LNCaP clone FGC (cell line): ENCODE data around the gene FN3K.

Experiments used
- DNase-seq: peaks from one replicate; pipeline ENCODE4 v3.0.0-alpha.2; 2011; ENCODE audit warnings: low read depth
- H3K4me3 ChIP-seq: 2 replicates; pipeline ENCODE4 v1.5.1; 2011; ENCODE audit warnings: mild to moderate bottlenecking, low read depth, low read length, control low read depth
- TF ChIP-seq, protein P1 (sequence below): IDR thresholded peaks from 2 replicates; pipeline ENCODE4 v1.5.1; 2012; ENCODE audit warnings: mild to moderate bottlenecking; ENCODE audit not compliant: control insufficient read depth, insufficient read depth; ENCODE audit errors: extremely low read depth

The FN3K gene

DNA sequence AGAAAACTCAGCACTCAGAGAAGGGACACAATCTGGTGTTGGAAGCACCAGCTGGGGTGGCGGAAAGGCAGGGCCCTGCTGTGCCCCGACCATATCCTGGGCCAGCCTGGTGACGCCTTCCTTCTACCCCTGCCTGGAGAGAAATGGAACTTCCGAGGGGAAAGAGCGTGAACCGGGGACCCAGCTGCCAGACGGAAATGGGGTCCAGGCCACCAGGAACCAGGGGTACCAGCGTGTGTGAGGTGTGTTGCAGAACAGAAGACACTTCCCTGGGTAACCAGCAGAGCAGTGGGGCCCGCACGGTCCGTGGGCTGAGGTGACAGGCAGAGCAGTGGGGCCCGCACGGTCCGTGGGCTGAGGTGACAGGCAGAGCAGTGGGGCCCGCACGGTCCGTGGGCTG, 43.7 kb upstream of the FN3K start:
- no peak overlapping the region for H3K4me3 ChIP-seq
- no peak for DNase-seq
- TF ChIP-seq, protein P1, sequence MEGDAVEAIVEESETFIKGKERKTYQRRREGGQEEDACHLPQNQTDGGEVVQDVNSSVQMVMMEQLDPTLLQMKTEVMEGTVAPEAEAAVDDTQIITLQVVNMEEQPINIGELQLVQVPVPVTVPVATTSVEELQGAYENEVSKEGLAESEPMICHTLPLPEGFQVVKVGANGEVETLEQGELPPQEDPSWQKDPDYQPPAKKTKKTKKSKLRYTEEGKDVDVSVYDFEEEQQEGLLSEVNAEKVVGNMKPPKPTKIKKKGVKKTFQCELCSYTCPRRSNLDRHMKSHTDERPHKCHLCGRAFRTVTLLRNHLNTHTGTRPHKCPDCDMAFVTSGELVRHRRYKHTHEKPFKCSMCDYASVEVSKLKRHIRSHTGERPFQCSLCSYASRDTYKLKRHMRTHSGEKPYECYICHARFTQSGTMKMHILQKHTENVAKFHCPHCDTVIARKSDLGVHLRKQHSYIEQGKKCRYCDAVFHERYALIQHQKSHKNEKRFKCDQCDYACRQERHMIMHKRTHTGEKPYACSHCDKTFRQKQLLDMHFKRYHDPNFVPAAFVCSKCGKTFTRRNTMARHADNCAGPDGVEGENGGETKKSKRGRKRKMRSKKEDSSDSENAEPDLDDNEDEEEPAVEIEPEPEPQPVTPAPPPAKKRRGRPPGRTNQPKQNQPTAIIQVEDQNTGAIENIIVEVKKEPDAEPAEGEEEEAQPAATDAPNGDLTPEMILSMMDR: no peak

DNA sequence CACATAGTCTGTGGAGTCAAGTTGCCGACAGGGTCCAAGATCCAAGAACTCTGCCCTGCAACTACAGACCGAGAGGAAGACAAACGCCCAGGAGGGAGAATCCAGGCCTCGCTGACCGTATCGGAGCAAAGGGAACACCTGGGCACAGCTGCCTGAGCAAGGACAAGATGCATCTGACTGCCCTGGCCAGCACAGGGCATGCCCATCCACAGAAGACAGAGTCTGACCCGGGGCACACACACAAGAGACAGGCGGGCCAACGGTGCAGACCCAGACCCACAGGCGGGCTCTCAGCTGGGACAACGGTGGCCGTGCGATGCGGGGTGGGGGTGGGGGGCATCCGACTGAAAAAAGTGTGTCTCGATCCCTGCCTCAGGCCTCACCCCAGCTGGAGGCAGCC, 43.1 kb upstream of the FN3K start:
- no peak overlapping the region for H3K4me3 ChIP-seq
- TF ChIP-seq, protein P1: no peak
- DNase-seq: no peak

DNA sequence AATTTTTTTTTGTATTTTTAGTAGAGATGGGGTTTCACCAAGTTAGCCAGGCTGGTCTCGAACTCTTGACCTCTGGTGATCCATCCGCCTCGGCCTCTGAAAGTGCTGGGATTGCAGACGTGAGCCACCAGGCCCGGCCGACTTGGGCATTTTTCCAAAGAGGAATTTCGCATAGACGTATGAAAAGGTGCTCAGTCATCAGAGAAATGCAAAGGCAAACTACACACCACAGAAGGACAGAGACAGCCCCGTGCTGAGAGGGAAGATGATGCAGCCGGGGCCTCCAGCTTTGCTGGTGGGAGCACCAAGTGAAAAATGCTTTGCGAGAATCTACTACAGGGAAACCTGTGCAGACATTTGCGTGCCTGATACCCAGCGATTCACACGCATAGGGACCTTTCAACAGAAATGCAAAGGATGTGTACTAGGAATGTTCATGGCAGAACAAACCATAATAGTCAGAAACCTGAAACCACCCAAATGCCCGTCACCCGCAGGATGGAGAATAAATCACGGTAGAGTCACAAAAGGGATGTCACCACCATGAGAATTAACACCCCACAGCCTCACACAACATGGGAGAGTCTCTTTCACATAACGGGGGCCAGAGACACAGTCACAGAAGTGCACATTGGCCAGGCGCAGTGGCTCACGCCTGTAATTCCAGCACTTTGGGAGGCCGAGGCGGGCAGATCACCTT, 42.1 kb upstream of the FN3K start:
- TF ChIP-seq, protein P1: no peak
- DNase-seq: no peak
- H3K4me3 ChIP-seq: no peak overlapping the region

DNA sequence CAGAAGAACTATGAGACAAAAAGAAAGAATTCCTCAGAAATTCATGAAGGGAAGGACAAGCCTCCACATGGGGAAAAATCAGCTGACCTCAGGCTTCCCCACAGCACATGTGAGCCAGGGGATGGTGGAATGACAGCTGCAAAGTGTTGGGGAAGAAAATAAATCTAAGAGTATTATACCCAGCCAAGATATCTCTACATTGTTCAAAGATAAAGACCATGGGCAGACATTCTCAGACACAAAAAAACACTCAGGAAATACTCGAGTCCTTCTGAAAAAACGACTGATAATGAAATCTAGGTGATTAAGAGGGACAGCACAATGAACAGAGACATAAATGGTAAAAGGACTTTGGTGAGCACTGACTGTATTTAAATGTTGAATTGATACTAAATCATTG, 40.8 kb upstream of the FN3K start:
- no peak overlapping the region for H3K4me3 ChIP-seq
- no peak for DNase-seq
- TF ChIP-seq, protein P1: no peak

DNA sequence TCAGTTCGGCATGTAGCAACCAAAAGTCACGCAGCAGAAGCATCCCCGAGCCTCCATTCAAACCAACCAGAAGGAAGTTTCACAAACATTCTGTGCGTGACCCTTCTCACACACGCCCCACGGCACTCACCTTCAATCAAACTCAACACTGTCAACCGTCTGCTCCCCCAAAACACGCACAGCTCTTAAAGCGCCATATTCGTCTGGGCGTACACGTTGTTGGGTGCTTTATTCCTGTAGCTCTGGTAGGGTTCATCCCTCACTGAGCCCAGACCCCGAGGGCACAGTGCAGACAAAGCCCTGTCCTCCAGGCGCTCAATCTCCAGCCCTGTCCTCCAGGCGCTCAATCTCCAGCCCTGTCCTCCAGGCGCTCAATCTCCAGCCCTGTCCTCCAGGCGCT, 39.2 kb upstream of the FN3K start:
- TF ChIP-seq, protein P1: no peak
- no peak overlapping the region for H3K4me3 ChIP-seq
- no peak for DNase-seq

DNA sequence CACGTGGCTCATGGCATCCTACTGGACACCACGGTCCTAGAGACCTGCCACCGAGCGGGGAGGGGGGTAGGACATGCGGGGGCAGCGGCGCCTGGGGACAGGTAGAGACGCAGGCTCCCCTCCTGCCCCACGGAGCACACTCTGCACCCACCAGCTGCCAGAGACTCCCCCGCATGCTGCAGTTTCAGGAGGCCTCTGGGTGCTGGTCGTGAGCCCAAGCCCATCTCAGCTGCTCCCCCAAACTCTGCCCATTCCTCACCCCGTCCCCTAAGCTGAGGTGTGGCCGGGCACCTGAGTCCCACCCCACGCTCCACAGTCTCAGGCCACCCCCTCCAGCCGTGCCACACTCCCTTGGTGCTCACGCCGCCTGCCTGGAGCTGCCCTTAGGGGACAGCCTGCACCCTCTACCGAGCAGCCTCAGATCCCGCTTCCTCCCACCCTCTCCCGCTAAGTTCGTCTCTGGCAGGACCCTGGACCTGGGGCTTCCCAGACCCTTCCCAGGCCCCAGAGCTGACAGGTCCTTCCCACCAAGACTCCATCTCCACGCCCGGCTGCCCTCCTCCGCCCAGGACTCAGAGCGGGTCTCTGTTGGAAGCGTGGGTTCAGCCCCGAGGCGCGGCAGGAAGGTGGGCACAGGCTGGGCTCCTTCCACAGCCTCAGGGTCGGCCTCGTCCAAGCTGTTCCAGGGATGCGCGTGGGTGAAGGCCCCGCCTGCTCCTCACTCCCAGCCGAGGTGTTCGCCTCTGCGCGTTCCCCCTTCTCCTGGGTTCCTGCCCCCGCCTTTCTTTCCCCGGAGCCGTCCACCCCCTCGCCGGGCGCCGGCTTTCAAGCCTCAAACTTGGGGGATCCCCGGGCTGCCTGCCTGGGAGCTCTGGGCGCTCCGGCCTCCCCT, 38.3 kb upstream of the FN3K start:
- DNase-seq: no peak
- peak overlapping the region; percentile 70 for H3K4me3 ChIP-seq

More for the DNA sequence above, 38.3 kb upstream of the FN3K start:
- TF ChIP-seq, protein P1: no peak
